ENCODE measurements around the gene OR6C68.

- TF ChIP-seq CTCF (IDR thresholded peaks at IDR 0.05), result no peak
- TF ChIP-seq POLR2A (IDR thresholded peaks at IDR 0.05), result no peak
These were observed 43.4 kb upstream of the OR6C68 start for GRCh38 chr12:55448825-55449224.

All from breast epithelium (tissue), 3 donors.